ENCODE data around the gene TMEM88.

- TF ChIP-seq CTCF (conservative IDR thresholded peaks at IDR 0.05; ENCODE audit: low read length) (peak; percentile 91), EZH2phosphoT487 (IDR thresholded peaks at IDR 0.05; ENCODE audit: borderline replicate concordance, low read depth, low read length) (no peak)
Measured at GRCh38 chr17:7862692-7863437, 8.0 kb downstream of the TMEM88 start.
